ENCODE results near the gene YWHAH.

The YWHAH gene

DNA sequence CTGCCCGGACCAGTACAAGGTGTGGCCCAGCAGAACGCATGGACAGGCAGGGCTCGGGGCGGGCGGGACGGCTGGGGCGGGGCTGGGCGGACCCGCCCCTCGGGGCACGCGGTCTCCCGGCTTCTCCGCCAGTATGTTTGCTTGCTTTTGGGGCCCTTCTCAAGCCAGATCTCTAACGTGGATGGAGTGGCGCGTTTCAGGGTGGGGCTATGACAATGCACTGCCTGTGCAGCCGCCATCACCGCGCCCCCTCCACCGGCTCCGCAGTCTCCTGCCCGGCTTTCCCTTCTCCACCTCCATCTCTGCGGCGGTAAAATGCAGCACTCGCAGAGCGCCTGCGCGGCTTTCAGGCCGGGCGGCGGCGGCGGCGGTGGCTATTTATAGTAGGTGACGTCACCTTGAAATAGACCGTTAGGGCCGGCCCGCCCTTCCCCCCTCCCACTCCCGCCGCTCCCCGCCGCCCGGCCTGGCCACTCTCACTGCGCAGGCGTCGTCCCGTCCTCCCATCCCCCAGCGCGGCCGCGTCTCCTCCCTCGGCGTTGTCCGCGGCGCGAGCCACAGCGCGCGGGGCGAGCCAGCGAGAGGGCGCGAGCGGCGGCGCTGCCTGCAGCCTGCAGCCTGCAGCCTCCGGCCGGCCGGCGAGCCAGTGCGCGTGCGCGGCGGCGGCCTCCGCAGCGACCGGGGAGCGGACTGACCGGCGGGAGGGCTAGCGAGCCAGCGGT, at the start of gene YWHAH:
Gene YWHAH (plus strand): TSS at position 558 of the 722 bp plus-strand sequence. CDS start 199 bp downstream, outside the sequence.
- peak; percentile 66 to 77 (median 73) for DNase-seq (ENCODE audit: low read depth in 3 of 3, low spot score in 1 of 3)

DNA sequence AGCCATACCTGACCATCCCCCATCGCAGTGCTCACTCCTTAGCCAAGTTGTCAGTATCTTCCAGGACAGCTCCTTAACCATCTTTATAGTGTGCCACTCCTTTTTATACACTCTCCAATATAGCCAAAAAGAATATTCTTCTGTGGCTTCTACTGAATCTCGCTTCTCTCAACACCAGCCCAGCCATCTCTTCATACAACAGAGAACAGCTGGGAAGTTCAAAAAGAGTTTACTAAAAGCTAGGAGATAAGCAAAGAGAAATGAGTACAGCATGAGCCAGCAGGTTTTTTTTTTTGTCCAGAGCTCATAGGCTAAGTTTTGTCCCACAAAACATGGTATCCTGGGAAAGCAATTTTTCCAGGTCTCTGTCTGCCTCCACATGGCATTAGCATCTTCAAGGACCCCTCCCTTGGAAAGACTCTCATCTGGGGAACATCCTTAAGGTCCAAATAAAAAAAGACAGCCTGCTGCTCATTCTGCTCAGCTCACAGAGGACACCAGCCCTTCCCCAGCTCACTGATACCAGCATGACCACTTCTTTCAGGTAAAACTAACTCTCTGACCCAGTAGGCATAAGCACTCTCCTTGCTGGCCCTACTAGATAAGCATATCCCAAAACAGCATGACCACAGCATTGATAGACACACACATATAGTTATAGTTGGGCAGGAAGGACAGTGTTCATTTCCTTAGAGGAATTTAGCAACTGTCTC, 48.8 kb upstream of the YWHAH start:
- DNase-seq (ENCODE audit: low read depth in 3 of 3, low spot score in 1 of 3): no peak

DNA sequence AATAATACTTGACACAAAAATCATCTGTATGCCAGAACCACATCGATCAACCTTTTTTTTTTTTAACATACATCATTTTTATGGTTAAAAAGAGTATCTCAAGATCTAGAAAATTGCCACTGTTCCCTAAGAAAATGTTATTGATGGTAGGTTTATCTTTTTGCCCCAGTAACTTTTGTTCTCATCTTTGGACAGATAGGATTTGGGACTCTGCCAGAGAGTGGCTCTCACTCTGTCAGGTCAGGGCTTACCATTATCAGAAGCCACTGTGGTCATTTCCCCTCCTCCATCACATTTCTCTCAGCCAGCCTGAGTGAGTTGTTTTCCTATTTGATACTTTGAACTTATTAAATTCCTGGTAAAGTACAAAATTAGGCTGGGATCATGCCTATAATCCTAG, 47.9 kb upstream of the YWHAH start:
- no peak for DNase-seq (ENCODE audit: low read depth in 3 of 3, low spot score in 1 of 3)

DNA sequence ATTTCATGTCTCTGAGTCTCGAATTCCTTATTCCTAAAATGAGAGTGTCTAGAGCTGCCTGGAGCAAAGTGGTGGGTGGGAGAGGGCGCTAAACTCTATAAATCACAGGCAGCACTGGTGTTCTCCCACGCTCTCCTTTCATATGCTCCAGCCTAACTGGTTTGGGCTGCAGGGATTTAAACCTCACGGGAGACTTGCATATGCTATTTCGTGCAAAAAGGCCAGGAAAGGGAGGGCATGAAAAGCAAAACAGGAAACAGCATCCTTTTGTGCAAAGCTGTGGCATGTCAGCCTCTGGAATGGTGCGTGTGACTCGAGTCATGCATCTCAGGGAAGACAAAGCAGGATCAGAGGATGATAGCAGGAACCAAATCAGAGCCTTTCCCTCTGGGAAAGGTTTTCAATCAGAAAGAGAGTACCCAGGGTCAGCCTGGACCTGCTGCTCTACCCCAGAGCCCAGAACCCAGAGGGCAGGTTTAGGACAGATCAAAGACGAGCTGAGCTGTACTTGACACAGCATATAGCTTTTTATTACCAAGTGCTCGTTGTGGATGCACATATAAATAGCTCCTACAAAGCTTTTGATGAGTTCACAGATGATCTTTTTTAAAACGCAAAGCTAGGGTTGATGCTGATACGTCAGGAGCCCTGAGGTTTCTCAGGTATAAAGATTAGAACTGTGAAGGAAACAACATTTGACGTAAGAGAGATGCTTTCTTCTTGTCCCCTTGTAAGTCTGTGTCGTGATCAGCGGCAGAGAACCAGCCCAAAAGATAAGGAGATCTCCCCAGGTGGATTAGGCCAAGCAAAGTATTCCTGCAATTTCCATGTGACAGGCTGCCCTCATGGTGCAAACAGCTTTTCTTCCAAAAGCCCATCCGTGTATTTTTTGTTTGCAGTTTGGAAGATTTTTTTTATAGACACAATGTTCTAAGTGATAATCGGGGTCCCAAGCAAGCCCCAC, 46.2 kb upstream of the YWHAH start:
- no peak for DNase-seq (ENCODE audit: low read depth in 3 of 3, low spot score in 1 of 3)

DNA sequence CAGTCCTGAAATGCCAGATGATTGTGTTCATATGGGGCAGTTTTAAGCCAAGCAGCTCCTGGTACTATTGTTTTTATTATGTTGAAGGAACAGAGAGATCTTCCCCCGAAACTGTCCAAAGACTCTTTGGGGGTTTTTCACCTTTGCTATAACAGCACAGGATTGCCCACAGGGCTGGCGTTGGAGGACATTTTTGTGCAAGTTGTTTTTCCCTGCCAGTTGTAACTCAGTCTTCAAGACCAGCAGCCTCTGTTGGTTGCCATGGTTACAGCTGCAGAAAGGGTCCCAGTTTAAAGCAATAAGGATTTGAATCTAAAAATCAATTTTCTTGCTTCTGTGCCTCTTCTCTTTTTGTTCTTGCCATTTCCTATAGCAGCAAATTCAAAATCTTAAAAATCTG, 45.4 kb upstream of the YWHAH start:
- no peak for DNase-seq (ENCODE audit: low read depth in 3 of 3, low spot score in 1 of 3)

DNA sequence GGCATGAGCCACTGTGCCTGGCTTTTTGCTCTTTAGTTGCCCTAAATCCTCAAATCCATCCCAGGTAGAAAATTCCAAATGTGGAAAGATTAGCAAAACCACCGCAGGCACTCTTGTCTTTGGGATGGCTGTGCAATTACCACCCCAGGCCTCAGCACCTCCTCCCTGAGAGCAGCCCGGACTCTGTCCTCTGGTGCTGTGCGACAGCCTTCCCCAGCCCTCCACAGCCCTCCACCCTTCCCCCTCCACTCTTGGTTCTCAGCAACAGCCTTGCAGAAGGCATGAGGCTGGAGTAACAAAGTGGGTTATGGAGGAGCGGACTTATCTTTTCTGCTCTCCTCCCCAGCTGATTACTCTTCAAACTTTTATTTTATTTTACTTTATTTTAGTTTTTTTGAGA, 44.7 kb upstream of the YWHAH start:
- DNase-seq (ENCODE audit: low read depth in 3 of 3, low spot score in 1 of 3): no peak

DNA sequence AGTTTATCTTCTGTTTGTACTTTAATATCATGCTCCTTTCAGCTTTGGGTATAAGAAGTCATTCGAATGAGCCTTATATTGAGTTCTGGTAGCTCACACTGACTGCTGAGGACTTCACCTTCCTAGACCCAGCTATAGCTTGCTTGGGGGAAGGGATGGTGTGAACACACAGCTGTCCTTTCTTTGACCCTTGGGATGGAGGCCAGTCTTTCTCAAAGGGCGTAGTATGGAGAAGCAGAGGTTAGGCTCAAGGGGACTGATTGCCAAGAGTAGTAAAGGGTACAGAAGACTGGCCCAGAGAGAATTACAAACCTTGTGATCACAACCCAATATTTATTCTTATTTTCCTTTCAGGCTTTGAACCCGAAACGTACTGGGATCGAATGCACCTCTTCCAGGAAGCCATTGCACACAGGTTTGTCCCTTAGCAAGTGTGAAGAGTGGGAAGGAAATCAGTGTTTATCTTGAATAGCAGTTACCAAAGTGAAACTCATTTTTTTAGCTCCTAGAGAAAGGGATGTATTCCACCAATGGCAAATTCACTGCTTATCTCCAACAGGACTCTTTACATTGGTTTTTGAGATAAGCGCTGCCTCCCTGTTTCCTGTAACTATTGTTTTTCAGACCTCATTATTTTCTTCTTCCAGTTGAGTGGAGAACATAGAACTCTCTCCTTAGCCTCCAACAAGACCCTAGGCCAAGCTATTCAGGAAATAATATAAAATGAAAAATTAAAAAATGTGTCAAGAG, 42.8 kb upstream of the YWHAH start:
- DNase-seq (ENCODE audit: low read depth in 3 of 3, low spot score in 1 of 3): no peak

DNA sequence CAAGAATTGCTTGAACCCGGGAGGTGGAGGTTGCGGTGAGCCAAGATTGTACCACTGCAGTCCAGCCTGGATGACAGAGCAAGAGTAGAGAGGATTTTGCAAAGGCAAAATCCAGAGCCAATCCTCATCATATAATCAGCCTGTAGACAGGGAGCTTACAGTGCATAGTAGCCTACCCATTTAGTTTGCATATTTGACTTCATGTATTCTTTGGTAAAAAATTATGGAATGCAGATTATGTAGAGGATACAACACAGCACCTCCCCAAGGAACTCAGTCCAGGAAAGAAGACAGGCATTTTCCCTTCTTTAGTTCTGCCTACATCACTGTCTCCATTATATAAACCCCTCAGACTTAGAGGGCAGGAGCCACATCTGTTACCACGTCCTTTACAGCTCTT, 39.7 kb upstream of the YWHAH start:
- DNase-seq (ENCODE audit: low read depth in 3 of 3, low spot score in 1 of 3): no peak

DNA sequence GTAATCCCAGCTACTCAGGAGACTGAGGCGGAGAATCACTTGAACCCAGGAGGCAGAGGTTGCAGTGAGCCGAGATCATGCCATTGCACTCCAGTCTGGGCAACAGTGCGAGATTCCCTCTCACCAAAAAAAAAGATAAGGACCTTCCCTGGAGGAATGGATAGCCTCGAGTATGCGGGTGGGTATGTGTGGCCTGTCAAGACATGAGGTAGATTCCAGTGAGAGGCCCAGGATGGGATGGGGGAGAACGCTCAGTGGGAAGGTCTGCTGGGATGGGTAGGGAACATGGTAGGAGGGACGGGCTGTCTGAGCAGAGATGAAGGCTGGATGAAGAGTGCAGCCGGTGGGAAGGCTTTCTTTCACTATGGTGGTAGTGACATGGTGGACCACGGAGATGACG, 39.0 kb upstream of the YWHAH start:
- no peak for DNase-seq (ENCODE audit: low read depth in 3 of 3, low spot score in 1 of 3)

DNA sequence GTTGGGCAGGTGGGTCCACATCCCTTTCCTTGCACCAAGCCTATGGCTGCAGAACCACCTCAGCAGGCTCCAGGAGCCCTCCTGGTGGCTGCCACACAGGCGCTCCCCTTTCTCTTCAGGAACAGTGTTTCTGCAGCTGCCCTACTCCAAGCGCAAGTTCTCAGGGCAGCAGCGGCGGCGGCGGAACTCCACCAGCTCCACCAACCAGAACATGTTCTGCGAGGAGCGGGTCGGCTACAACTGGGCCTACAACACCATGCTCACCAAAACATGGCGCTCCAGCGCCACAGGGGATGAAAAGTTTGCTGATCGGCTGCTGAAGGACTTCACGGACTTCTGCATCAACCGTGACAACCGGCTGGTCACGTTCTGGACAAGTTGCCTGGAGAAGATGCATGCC, 38.2 kb upstream of the YWHAH start:
- no peak for DNase-seq (ENCODE audit: low read depth in 3 of 3, low spot score in 1 of 3)

DNA sequence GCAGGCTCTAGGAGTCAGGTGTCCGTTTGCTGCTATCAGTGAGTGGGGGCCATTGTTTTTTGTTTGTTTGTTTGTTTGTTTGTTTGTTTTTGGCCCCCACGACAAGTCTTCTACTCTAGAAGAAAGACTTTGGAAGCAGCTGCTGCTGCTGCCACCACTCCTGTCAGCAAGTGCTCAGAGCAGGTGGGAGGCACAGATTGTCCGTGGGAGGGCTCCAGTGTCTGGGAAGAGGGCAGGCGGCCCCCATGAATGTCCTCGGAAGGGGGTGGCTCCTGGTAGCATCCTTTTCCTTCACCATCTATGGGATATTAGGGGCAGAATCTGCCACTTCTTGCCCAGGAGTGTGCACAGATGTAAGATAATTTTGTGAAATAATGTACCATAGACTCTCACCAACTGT, 37.8 kb upstream of the YWHAH start:
- no peak for DNase-seq (ENCODE audit: low read depth in 3 of 3, low spot score in 1 of 3)

DNA sequence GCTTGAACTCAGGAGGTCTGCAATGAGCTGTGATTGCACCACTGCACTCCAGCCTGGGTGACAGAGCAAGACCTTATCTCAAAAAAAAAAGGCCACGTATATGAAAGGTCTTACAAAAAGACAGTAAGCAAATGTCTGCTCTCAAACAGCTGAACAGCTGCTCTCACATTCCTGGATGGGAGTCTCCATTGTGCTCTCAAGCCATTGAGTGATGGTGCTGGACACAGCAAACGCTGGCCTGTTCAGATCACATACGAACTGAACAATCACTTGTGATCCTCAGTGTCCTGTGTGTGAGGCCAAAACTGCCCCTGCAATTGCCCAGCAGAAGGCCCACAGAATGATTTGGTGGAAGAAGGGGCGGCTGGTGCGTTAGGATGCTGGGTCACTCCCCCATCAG, 34.4 kb upstream of the YWHAH start:
- DNase-seq (ENCODE audit: low read depth in 3 of 3, low spot score in 1 of 3): no peak

DNA sequence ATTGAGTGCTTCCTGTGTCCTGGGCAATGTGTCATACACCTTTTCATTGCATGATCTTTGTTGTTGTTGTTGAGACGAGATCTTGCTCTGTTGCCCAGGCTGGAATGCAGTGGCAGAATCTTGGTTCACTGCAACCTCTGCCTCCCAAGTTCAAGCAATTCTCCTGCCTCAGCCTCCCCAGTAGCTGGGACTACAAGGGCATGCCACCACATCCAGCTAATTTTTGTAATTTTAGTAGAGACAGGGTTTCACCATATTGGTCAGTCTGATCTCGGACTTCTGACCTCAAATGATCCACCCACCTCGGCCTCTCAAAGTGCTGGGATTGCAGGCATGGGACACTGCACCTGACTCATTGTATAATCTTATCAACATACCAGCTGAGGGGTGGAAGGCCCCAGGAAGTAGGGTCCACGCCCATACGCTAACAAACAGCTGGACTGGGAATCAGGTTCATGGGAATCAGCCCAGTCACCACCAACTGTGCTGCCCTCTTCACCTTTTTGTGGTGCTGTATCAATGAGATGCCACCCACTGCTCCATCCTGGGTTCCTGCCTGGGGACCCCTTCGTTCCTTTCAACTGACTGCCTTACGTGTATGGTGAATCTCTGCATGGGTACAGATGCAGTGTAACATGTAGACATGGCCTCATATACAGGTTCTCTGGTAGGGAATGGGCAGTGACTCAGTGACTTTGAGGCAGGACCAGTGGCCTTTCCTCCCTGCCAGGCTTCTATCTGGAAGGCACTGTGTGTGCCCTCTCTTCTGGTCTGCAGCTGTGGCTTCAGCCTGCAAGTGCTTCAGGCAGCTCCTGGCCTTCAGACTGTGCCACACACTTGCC, 32.5 kb upstream of the YWHAH start:
- no peak for DNase-seq (ENCODE audit: low read depth in 3 of 3, low spot score in 1 of 3)

DNA sequence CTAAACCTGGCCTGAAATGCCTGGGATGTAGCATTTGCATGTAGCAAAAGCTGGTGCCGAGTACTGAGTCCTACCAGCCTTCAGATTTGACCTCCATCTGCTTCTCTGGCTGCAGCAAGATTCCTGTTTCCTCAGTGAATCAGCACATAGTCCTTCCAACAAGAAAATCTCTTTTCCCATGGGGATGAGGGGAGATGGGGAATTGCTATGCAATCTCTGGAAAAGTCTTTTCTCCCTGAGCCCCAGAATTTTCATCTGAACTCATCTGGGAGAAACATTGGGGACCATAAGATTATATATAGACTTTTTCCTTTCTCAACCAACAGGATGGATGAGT, 32.0 kb upstream of the YWHAH start:
- DNase-seq (ENCODE audit: low read depth in 3 of 3, low spot score in 1 of 3): no peak

DNA sequence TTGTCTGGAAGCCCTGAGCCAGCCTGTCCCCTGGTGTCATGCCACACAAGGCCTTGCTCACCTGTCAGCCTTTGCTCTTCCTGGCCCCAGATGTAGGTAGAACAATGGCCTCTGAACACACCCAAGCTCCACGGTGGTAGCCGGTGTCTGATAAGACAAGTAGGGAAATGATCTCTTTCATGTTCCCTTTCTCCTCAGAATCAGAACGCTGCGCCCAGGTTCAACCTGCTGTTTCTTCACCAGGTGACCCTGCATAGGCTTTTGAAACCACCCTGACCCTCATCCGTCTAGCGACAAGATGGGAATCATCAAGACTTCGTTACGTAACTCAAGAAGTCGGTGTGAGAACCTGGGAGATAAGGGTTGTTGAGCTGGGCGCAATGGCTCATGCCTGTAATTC, 28.7 kb upstream of the YWHAH start:
- DNase-seq (ENCODE audit: low read depth in 3 of 3, low spot score in 1 of 3): no peak

DNA sequence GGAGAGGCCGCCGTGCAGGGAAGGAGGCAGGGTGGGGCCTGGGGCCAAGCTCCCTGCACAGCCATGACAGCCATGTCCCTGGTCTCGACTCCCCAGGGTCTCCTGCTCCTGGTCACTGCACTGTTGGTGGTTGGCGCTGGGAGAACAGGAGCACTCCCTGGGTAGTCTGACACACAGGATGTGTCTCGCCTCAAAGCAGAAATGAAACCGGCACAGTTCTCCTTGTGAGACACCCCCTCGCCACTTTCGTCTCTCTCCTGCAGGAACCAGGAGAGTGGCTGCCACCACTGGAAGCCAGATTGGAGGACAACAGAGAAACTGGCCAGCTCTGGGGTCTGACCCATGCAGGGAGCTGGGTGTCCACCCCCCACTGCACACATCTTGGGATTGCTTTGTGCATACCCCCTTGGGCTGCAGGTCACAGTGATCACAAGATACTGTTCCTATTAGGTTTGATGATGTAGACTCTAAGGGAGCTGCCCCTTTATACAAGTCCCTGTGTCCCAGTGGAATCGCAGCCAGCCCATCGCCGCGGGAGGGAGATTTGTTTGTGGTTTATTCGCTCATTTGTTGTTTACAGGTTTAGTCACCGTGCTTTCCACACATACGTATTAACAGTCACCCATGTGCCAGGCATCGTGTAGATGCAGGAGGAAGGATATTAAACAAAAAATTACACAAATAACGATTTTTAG, 27.0 kb upstream of the YWHAH start:
- DNase-seq (ENCODE audit: low read depth in 3 of 3, low spot score in 1 of 3): no peak

DNA sequence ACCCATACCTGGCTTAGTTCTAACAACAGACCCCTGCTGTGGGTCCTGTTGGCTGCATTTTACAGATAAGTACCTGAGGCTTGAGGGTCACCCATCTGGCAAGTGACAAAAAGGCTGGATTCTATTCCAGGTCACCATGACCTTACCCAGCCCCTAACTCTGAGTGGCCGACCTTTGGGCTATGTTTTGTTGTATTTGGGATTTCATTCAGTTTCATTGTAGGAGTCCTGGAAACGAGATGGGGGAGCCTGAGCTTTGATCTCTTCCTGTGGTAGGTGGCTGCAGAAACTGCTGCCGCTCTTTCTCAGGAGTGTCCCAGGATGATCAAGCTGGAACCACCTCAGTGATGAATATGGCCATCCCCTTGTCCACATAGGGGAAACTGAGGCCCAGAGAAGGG, 24.6 kb upstream of the YWHAH start:
- no peak for DNase-seq (ENCODE audit: low read depth in 3 of 3, low spot score in 1 of 3)

DNA sequence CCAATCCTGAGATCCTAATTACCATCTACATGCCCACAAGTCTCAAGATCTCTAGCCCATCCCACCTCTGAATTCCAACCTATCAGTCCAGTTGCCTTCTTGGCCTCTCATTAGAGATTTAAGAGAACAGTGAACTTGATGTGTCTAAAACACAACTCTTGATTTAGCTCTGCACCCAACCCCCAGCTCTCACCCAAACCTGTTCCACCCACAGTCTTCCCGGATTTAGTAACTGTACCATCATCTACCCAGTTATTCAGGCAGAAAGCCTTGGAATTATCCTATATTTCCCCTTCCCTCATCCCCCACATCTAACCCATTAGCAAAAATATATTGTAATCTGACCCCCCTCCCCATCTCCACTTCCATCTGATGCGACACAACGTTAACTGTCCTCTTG, 24.0 kb upstream of the YWHAH start:
- no peak for DNase-seq (ENCODE audit: low read depth in 3 of 3, low spot score in 1 of 3)

DNA sequence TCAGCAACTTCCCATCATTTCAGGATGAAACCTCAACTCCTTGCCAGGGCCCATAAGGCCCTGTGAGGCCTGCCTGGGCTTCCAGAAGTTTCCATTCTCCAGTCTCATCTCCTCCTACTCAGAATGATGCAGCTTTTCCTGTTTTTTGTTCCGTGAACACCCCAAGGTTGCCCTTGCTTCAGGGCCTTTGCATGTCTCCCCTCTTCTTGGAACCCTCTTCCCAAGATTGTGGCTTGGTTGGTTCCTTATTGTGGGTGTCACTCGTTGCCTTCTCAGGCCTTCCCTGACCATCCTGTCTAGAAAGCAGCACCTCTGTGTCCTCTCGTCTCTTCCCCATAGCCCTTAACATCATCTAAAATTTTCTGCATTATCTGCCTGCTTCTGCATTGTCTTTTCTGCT, 23.2 kb upstream of the YWHAH start:
- no peak for DNase-seq (ENCODE audit: low read depth in 3 of 3, low spot score in 1 of 3)

DNA sequence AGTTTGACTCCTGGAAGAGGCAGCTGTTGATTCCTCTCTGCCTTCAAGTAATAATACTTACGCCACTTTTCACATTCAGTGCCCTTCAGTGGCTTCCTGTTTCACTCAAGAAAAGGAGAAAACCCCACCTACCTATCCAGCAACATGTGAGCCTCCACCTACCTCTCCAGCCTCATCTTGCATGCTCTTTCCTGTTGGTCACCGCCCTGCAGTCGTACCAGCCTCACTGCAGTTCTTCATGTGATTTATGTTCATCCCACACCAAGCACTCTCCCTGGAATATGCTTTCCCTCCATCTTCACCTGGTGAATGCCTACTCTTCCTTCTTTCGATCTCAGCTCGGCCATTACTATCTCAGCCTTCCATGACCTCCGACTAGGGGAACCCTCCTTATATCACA, 21.8 kb upstream of the YWHAH start:
- DNase-seq (ENCODE audit: low read depth in 3 of 3, low spot score in 1 of 3): no peak
